Transverse colon (tissue), 4 donors: ENCODE measurements around the gene SIGLEC10. TPM values are rescaled to one million over a fixed set of nuclear protein-coding genes. Genes with fewer than 3 reads are reported as not detected.

Experiments
- DNase-seq: peaks from one replicate; pipeline ENCODE4 v3.0.0-alpha.2; 2019
- H3K27ac ChIP-seq, 4 donors: fragments of 200-600 bp; sonication (generic); 2 replicates each; pipeline ENCODE4 v1.5.1; 2016 to 2018; ENCODE audit warnings: inconsistent platforms in 4 of 4
- H3K27me3 ChIP-seq: fragments of 200-600 bp; sonication (generic); 2 replicates; pipeline ENCODE4 v1.5.1; 2017; ENCODE audit warnings: inconsistent platforms
- H3K36me3 ChIP-seq, 4 donors: fragments of 200-600 bp; sonication (generic); 2 replicates each; pipeline ENCODE4 v1.5.1; 2017 to 2019; ENCODE audit warnings: inconsistent platforms in 4 of 4
- H3K4me1 ChIP-seq, 4 donors: fragments of 200-600 bp; sonication (generic); 2 replicates each; pipeline ENCODE4 v1.5.1; 2017 to 2020; ENCODE audit warnings: inconsistent platforms in 4 of 4
- H3K4me3 ChIP-seq, 4 donors: fragments of 200-600 bp; sonication (generic); 1 replicate in 1 of 4; 2 replicates in 3 of 4; pipeline versions ENCODE4 v1.5.1 to v1.6.1; 2017 to 2019; ENCODE audit warnings: inconsistent platforms in 4 of 4
- H3K9me3 ChIP-seq, 2 donors: fragments of 200-600 bp; sonication (generic); 2 replicates each; pipeline ENCODE4 v1.5.1; 2017 to 2019; ENCODE audit warnings: inconsistent platforms in 2 of 2
- CTCF ChIP-seq, 5 experiments: fragments of 200-600 bp in 3 of 5; fragments of 450-650 bp in 2 of 5; sonication (generic) in 3 of 5; IDR thresholded peaks; 1 replicate in 2 of 5; 2 replicates in 3 of 5; pipeline ENCODE4 v1.5.1; 2016 to 2017; ENCODE audit warnings: antibody characterized with exemption in 5 of 5, inconsistent platforms in 3 of 5, mild to moderate bottlenecking in 2 of 5, moderate library complexity in 1 of 5
- EP300 ChIP-seq: sonication (generic); formaldehyde crosslinking; IDR thresholded peaks from one replicate; pipeline ENCODE4 v1.6.1; 2017; ENCODE audit warnings: antibody characterized with exemption, low read depth
- POLR2A ChIP-seq: fragments of 450-650 bp; IDR thresholded peaks from one replicate; pipeline ENCODE4 v1.6.1; 2016; ENCODE audit warnings: antibody characterized with exemption, mild to moderate bottlenecking, moderate library complexity
- POLR2AphosphoS5 ChIP-seq, 3 donors: sonication (generic); formaldehyde crosslinking; IDR thresholded peaks; one replicate each; pipeline ENCODE4 v1.6.1; 2016; ENCODE audit warnings: antibody characterized with exemption in 3 of 3
- WGBS, 2 donors: methylation state at CpG; one replicate each; pipeline ENCODE4 v1.1.5; 2018; ENCODE audit warnings: low coverage in 1 of 2; 5-methylcytosine and 5-hydroxymethylcytosine counted together
- in situ Hi-C, 4 donors: fragments of 200-750 bp; cut with MboI; loops; one replicate each; pipeline versions ENCODE4 v1.15.0 to v1.15.1; 2017; ENCODE audit warnings: low sequenced_read_pairs in 3 of 4, low pct_ligation_motif_present in 1 of 4, low pct_unique_long_range_greater_than_20kb in 1 of 4
- intact Hi-C: fragments of 100-400 bp; cut with DNase I; formaldehyde crosslinking; loops from one replicate; pipeline ENCODE4 v1.15.1; 2023; ENCODE audit warnings: low total_unique reads
- total RNA-seq, 4 donors: library from RNA; depleted of rRNA; stranded (reverse); fragments of >200 nt; gene quantifications; one replicate each; pipeline ENCODE4 v1.1.0, GENCODE V29; 2016

SIGLEC10 gene
- total RNA-seq, 4 donors from 2014 or later = 3.7 to 15.7 (median 4.9) TPM; not detected in 1

- in situ Hi-C loops = no loop called here
- TF ChIP-seq EP300 = no peak
- TF ChIP-seq POLR2AphosphoS5 (IDR thresholded peaks at IDR 0.05) = peak in 2 of 3 donors; percentile 21 to 39
- Histone ChIP-seq H3K36me3 (no peaks in the 10 kb centered on the region), H3K27me3 (no peaks in the 10 kb centered on the region), H3K27ac (peak overlapping the region; percentile 61 to 79 (median 79)), H3K4me3 (peak overlapping the region in 3 of 4 donors; percentile 27 to 48 (median 28)), H3K4me1 (peaks cover 3 to 16% (median 10%) of the 10 kb centered on the region in 4 donors), H3K9me3 (no peaks in the 10 kb centered on the region)
- peak; percentile 93 for DNase-seq
- 0 to 4% methylated on average over 3 to 45 of the region's 45 CpGs for WGBS, 2 donors
- intact Hi-C loops = no loop called here
Measured at GRCh38 chr19:51394050-51394836, 23.2 kb downstream of the SIGLEC10 start.

GRCh38 chr19:51392701-51393100, 24.7 kb downstream of the SIGLEC10 start:
- TF ChIP-seq EP300 = no peak
- Histone ChIP-seq H3K4me3 (no peak overlapping the region), H3K36me3 (no peaks in the 10 kb centered on the region), H3K4me1 (peaks cover 3 to 16% (median 10%) of the 10 kb centered on the region in 4 donors), H3K9me3 (no peaks in the 10 kb centered on the region), H3K27me3 (no peaks in the 10 kb centered on the region), H3K27ac (no peak overlapping the region)
- no peak for DNase-seq
- WGBS, 2 donors = 90 to 100% methylated on average over 1 of the region's 1 CpG
- in situ Hi-C loops (no loop called here), intact Hi-C loops (no loop called here)

- H3K4me1 ChIP-seq = peaks cover 3 to 16% (median 10%) of the 10 kb centered on the region in 4 donors
- H3K4me3 ChIP-seq = no peak overlapping the region
- no peak for TF ChIP-seq POLR2AphosphoS5 (IDR thresholded peaks at IDR 0.05)
- TF ChIP-seq CTCF (IDR thresholded peaks at IDR 0.05) = no peak
- TF ChIP-seq POLR2A = no peak
- no peak for TF ChIP-seq EP300
- 65 to 81% methylated on average over 5 to 8 of the region's 8 CpGs for WGBS, 2 donors
- intact Hi-C loops = no loop called here
- H3K36me3 ChIP-seq = no peaks in the 10 kb centered on the region
- H3K9me3 ChIP-seq = no peaks in the 10 kb centered on the region
- in situ Hi-C loops = no loop called here
- no peaks in the 10 kb centered on the region for H3K27me3 ChIP-seq
- DNase-seq = no peak
- H3K27ac ChIP-seq = no peak overlapping the region
Measured at GRCh38 chr19:51391073-51391611, 26.3 kb downstream of the SIGLEC10 start.

GRCh38 chr19:51389143-51389542, 28.3 kb downstream of the SIGLEC10 start:
- H3K9me3 ChIP-seq = no peaks in the 10 kb centered on the region
- no peak for DNase-seq
- in situ Hi-C loops (no loop called here), intact Hi-C loops (no loop called here)
- no peak for TF ChIP-seq EP300
- no peak overlapping the region for H3K4me3 ChIP-seq
- H3K36me3 ChIP-seq = no peaks in the 10 kb centered on the region
- H3K4me1 ChIP-seq = peaks cover 0 to 6% (median 4%) of the 10 kb centered on the region in 4 donors
- no peak overlapping the region for H3K27ac ChIP-seq
- no peaks in the 10 kb centered on the region for H3K27me3 ChIP-seq
- WGBS, 2 donors = 88% methylated on average over 14 of the region's 14 CpGs; no CpG with 5 or more reads in 1 of the 2 donors

- no peaks in the 10 kb centered on the region for H3K36me3 ChIP-seq
- H3K9me3 ChIP-seq = no peaks in the 10 kb centered on the region
- H3K4me3 ChIP-seq = no peak within 1 kb of the TSS
- no peaks in the 10 kb centered on the region for H3K27me3 ChIP-seq
- TF ChIP-seq POLR2AphosphoS5 (IDR thresholded peaks at IDR 0.05) = no peak
- no peak for TF ChIP-seq POLR2A
- no peak for TF ChIP-seq EP300
- TF ChIP-seq CTCF (IDR thresholded peaks at IDR 0.05) = no peak
- 20 to 81% methylated on average over 1 to 15 of the region's 15 CpGs for WGBS, 2 donors
- in situ Hi-C loops (no loop called here), intact Hi-C loops (no loop called here)
- DNase-seq = no peak
- H3K4me1 ChIP-seq = no peaks in the 10 kb centered on the region
- H3K27ac ChIP-seq = no peak within 1 kb of the TSS
Measured at GRCh38 chr19:51387924-51388389, 29.5 kb downstream of the SIGLEC10 start, which contains the start of gene LIM2. LIM2 (minus strand) TSS chr19:51387974; CDS start chr19:51387443, 531 bp downstream.
